HFFc6 (cell line): ENCODE results near the gene ALG10B. TPM values are rescaled to one million over a fixed set of nuclear protein-coding genes. Genes with fewer than 3 reads are reported as not detected.
"Not testable (repeated sequence)": the region's sequence is repeated elsewhere in the genome, so short reads cannot be mapped to it uniquely, and the experiment has no call there.

ENCODE experiments used
- DNase-seq: peaks from one replicate; pipeline ENCODE4 v3.0.0-alpha.2; 2018
- H3K27ac Mint-ChIP-seq: 2 replicates; pipeline ENCODE4 v1.8.0; 2020; ENCODE audit warnings: mild to moderate bottlenecking, mixed read lengths
- H3K27me3 Mint-ChIP-seq: 2 replicates; pipeline ENCODE4 v1.8.0; 2021; ENCODE audit warnings: mild to moderate bottlenecking, moderate library complexity, mixed read lengths; ENCODE audit not compliant: insufficient read depth
- H3K36me3 Mint-ChIP-seq: 2 replicates; pipeline ENCODE4 v1.8.0; 2021; ENCODE audit warnings: low read depth, mixed read lengths
- H3K4me1 Mint-ChIP-seq: 2 replicates; pipeline ENCODE4 v1.8.0; 2020; ENCODE audit warnings: low read depth, mixed read lengths
- H3K4me3 Mint-ChIP-seq: 2 replicates; pipeline ENCODE4 v1.8.0; 2020; ENCODE audit warnings: mild to moderate bottlenecking, moderate library complexity, mixed read lengths
- H3K9me3 Mint-ChIP-seq: 2 replicates; pipeline ENCODE4 v1.8.0; 2020; ENCODE audit warnings: mild to moderate bottlenecking, mixed read lengths
- total RNA-seq, 6 experiments: library from RNA; stranded (reverse); fragmentation: NEBNext Ultra II Directional; extraction: Animal tissue kit (Norgen Biotek cat#: 25700); gene quantifications; 2 replicates in 1 of 6; 3 replicates in 5 of 6; pipeline ENCODE4 v1.2.3, GENCODE V29; 2021
- TF ChIP-seq, protein P1 (sequence below): fragments of 200-600 bp; sonication (generic); IDR thresholded peaks from 2 replicates; pipeline ENCODE4 v1.5.0; 2021; ENCODE audit warnings: antibody characterized with exemption, mild to moderate bottlenecking

Gene ALG10B
- total RNA-seq, 6 experiments from 2014 or later = 3.9 to 4.8 (median 4.1) TPM

DNA sequence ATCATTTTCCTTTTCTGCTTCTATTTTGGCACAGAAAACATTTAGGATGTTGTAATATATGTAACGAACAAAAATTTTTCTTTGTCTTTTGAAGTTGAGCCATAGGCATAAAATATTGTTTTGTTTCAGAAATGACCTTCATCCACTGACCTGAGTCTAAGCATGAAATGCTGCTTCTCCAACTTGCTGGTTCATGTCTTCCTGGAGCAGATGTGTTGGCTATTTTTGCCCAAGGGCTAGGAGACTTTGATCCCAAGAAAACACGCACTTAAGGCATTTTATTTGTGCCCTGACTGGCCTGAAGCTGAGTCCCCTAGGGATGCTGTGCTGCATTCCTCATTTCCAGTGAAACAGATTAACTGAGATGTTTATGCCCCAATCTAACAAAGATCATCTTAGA lies 27.2 kb upstream of the ALG10B start:
- Mint-ChIP-seq H3K9me3 (peaks cover 5% of the 10 kb centered on the region), H3K27me3 (no peaks in the 10 kb centered on the region), H3K36me3 (no peaks in the 10 kb centered on the region), H3K4me3 (no peak overlapping the region), H3K27ac (no peak overlapping the region), H3K4me1 (no peaks in the 10 kb centered on the region)
- TF ChIP-seq, protein P1, sequence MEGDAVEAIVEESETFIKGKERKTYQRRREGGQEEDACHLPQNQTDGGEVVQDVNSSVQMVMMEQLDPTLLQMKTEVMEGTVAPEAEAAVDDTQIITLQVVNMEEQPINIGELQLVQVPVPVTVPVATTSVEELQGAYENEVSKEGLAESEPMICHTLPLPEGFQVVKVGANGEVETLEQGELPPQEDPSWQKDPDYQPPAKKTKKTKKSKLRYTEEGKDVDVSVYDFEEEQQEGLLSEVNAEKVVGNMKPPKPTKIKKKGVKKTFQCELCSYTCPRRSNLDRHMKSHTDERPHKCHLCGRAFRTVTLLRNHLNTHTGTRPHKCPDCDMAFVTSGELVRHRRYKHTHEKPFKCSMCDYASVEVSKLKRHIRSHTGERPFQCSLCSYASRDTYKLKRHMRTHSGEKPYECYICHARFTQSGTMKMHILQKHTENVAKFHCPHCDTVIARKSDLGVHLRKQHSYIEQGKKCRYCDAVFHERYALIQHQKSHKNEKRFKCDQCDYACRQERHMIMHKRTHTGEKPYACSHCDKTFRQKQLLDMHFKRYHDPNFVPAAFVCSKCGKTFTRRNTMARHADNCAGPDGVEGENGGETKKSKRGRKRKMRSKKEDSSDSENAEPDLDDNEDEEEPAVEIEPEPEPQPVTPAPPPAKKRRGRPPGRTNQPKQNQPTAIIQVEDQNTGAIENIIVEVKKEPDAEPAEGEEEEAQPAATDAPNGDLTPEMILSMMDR = no peak
- DNase-seq = no peak

DNA sequence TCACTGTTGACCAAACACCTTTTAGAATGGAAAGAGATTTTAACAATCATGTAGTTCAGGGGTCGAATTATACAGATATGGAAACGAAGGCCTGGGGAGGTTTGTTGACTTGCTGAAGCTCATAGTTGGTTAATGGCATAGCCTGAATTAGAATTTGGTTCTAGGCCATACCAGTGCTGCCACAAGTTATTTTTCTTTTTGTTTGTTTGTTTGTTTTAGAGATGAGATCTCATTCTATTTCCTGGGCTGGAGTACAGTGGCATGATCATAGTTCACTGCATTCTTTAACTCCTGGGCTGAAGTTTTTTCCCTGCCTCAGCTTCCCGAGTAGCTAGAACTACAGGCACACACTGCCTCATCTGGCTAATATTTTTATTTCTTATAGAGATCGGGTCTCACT lies 25.4 kb upstream of the ALG10B start:
- Mint-ChIP-seq H3K9me3 (peaks cover 15% of the 10 kb centered on the region), H3K27me3 (no peaks in the 10 kb centered on the region), H3K36me3 (no peaks in the 10 kb centered on the region), H3K4me3 (no peak overlapping the region), H3K4me1 (no peaks in the 10 kb centered on the region), H3K27ac (no peak overlapping the region)
- DNase-seq = no peak
- TF ChIP-seq, protein P1 = no peak

- DNase-seq, H3K4me3 Mint-ChIP-seq, H3K27ac Mint-ChIP-seq, H3K4me1 Mint-ChIP-seq, H3K27me3 Mint-ChIP-seq, H3K36me3 Mint-ChIP-seq: not testable (repeated sequence)
- peaks cover 13% of the 10 kb centered on the region for H3K9me3 Mint-ChIP-seq
Observed at GRCh38 chr12:38302972-38303371, 13.6 kb upstream of the ALG10B start.

GRCh38 chr12:38321966-38322365 lies 5.4 kb downstream of the ALG10B start:
- H3K4me1 Mint-ChIP-seq = peaks cover 12% of the 10 kb centered on the region
- not testable (repeated sequence) for H3K4me3 Mint-ChIP-seq, DNase-seq, H3K9me3 Mint-ChIP-seq, H3K27ac Mint-ChIP-seq, H3K27me3 Mint-ChIP-seq, H3K36me3 Mint-ChIP-seq

GRCh38 chr12:38324912-38325311 lies 8.3 kb downstream of the ALG10B start:
- Mint-ChIP-seq H3K9me3 (no peaks in the 10 kb centered on the region), H3K4me3 (no peak overlapping the region), H3K36me3 (no peaks in the 10 kb centered on the region), H3K27ac (no peak overlapping the region), H3K4me1 (no peaks in the 10 kb centered on the region), H3K27me3 (no peaks in the 10 kb centered on the region)
- TF ChIP-seq, protein P1 = no peak
- DNase-seq = no peak

DNA sequence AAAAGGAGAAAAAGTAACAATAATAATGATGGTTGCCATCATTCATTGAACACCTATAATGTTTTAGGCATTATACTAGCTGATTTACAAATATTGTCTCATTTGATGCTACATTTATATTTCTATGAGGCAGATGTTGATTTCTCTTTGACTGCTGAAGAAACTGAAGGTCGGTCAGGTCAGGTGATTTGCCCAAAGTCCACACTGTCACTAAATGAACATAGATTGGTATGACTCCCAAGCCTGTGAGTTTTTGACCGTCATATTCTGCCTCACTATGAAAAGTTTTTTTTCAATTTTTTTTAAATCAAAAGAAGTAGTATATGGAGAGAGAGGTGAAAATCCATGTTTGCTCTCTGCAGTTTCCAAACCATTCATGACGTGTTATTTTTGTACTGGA lies 10.8 kb downstream of the ALG10B start:
- Mint-ChIP-seq H3K27me3 (no peaks in the 10 kb centered on the region), H3K36me3 (no peaks in the 10 kb centered on the region), H3K27ac (no peak overlapping the region), H3K9me3 (no peaks in the 10 kb centered on the region), H3K4me1 (no peaks in the 10 kb centered on the region), H3K4me3 (no peak overlapping the region)
- DNase-seq = no peak
- TF ChIP-seq, protein P1 = no peak

- H3K36me3 Mint-ChIP-seq = no peaks in the 10 kb centered on the region
- peak; percentile 56 for DNase-seq
- H3K4me1 Mint-ChIP-seq = no peaks in the 10 kb centered on the region
- H3K27me3 Mint-ChIP-seq = no peaks in the 10 kb centered on the region
- no peaks in the 10 kb centered on the region for H3K9me3 Mint-ChIP-seq
- TF ChIP-seq, protein P1 = peak; percentile 91
- H3K4me3 Mint-ChIP-seq = no peak overlapping the region
- H3K27ac Mint-ChIP-seq = no peak overlapping the region
Observed at GRCh38 chr12:38328306-38328895, 11.8 kb downstream of the ALG10B start.

- not testable (repeated sequence) for H3K4me1 Mint-ChIP-seq, H3K36me3 Mint-ChIP-seq, H3K27ac Mint-ChIP-seq, H3K27me3 Mint-ChIP-seq, H3K9me3 Mint-ChIP-seq, DNase-seq, H3K4me3 Mint-ChIP-seq
Observed at GRCh38 chr12:38330414-38330813, 13.8 kb downstream of the ALG10B start.
